Measurements from ENCODE around the gene ICAM4.
A peak's percentile ranks its signal among the peaks of the same experiment; 100 is the strongest.
"Not testable (repeated sequence)": the region's sequence is repeated elsewhere in the genome, so short reads cannot be mapped to it uniquely, and the experiment has no call there.

The ICAM4 gene

GRCh38 chr19:10328558-10329429, 42.0 kb downstream of the ICAM4 start:
- H3K27ac Mint-ChIP-seq, result no peak overlapping the region
- no peaks in the 10 kb centered on the region for H3K27me3 Mint-ChIP-seq

GRCh38 chr19:10329555-10329954, 42.8 kb downstream of the ICAM4 start:
- Mint-ChIP-seq H3K4me3 (no peak overlapping the region), H3K36me3 (peaks cover 36 to 43% of the 10 kb centered on the region in 2 donors), H3K9me3 (no peaks in the 10 kb centered on the region), H3K4me1 (peaks cover 22 to 33% of the 10 kb centered on the region in 2 donors), H3K27me3 (no peaks in the 10 kb centered on the region), H3K27ac (peak overlapping the region; percentile 51)
- ATAC-seq (replicated peaks) (no peak), DNase-seq (no peak)

More at GRCh38 chr19:10328558-10329429, 42.0 kb downstream of the ICAM4 start:
- ATAC-seq (replicated peaks) (no peak), DNase-seq (no peak)
- Mint-ChIP-seq H3K4me3 (no peak overlapping the region), H3K4me1 (peaks cover 18 to 25% of the 10 kb centered on the region in 2 donors), H3K9me3 (no peaks in the 10 kb centered on the region), H3K36me3 (peaks cover 36 to 43% of the 10 kb centered on the region in 2 donors)

GRCh38 chr19:10332158-10332964, 45.6 kb downstream of the ICAM4 start:
- Mint-ChIP-seq H3K4me1 (peaks cover 24 to 45% of the 10 kb centered on the region in 2 donors), H3K9me3 (no peaks in the 10 kb centered on the region), H3K4me3 (peak overlapping the region; percentile 95 to 98), H3K27me3 (no peaks in the 10 kb centered on the region), H3K36me3 (peaks cover 44 to 49% of the 10 kb centered on the region in 2 donors), H3K27ac (peak overlapping the region; percentile 99)
- ATAC-seq (replicated peaks) (no peak), DNase-seq (no peak)

DNA sequence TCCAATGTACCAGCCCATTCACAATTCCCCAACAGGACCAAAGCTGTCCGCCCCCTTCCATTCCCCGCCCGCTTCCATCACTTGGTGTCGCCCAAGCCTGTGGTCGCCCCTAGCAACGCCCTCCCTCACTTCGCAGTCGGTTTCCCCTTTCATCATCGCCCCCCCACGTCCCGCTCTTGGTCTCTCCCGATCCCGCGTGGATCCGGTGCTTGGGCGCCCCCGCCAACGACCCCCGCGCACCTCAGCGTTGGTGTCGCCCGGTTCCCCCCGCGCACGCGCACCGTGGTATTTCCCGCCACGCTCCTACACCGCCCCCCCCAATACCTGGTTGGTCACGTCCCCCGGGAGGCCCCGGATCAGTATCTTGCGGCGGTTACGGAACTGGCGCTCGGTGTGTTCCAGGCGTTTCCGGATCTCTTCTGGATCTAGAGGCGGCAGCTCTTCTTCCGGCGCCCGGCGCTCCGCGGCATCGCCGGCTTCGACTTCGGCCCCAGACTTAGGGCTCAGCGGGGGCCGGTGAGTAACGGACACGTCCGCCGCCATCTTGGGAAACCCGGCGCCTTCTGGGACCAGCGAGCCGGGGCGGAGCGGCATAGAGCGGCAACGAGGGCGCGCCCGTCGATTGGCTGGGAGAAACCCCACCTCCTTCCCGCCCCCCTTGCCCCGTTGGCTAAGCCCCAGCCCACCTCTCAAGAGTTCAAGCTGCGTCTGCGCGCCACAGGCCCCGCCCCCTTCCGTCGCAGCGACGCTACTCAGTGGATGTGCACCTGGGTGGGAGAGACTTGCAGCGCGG, 46.4 kb downstream of the ICAM4 start, which contains the start of gene RAVER1:
RAVER1 (minus strand) TSS at position 565 of the 793 bp plus-strand sequence; CDS start at position 543, 22 bp downstream.
- H3K27ac Mint-ChIP-seq, result peak within 1 kb of the TSS; percentile 99
- peak; percentile 93 for DNase-seq
- no peaks in the 10 kb centered on the region for H3K9me3 Mint-ChIP-seq
- ATAC-seq (replicated peaks), result peak; percentile 95 to 96
- H3K27me3 Mint-ChIP-seq, result no peaks in the 10 kb centered on the region
- peaks cover 21 to 48% of the 10 kb centered on the region in 2 donors for H3K4me1 Mint-ChIP-seq
- H3K36me3 Mint-ChIP-seq, result peaks cover 40 to 43% of the 10 kb centered on the region in 2 donors
- H3K4me3 Mint-ChIP-seq, result peak within 1 kb of the TSS; percentile 95 to 98

DNA sequence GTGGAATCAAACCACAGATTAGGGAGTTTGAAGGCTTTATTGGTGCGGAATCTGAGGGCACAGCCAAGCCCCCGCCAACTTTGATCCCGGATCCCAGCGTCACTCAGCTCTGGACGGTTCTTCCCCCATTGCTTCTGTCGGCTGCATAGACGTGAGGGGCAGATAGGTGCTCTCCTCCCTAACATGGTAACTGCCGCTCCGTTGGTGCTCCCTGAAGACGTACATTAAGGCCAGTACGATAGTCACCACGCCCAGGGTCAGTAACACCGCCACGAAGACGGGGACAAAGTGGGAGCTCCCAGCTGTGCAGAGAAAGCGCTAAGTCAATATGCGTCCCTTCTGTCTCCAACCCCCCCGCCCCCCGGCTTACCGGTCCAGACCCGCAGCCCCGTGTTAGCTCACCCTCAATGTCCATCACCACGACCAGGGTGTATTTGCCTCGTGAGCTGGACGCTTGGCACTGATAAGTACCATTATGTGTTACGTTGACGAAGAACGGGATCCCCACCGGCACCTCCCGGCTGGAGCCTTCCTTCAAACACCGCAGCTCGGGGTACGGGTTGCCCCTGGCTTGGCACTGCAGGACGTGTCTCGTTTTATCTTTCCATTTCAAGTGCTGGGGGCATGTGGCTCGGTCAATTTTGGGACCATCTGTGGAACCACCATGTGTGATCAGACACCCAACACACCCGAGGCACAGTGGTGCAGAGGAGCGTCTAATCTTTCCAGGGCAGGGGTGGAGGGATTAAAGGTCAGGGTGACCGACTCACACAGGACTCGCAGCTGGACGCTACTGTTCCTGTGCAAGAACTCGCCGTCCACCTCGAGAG, 47.2 kb downstream of the ICAM4 start:
- Mint-ChIP-seq H3K9me3 (no peaks in the 10 kb centered on the region), H3K27ac (peak overlapping the region; percentile 99), H3K4me3 (peak overlapping the region; percentile 95 to 98), H3K4me1 (peaks cover 28 to 56% of the 10 kb centered on the region in 2 donors), H3K36me3 (peaks cover 34 to 50% of the 10 kb centered on the region in 2 donors), H3K27me3 (no peaks in the 10 kb centered on the region)
- no peak for DNase-seq
- peak; percentile 6 to 20 for ATAC-seq (replicated peaks)

DNA sequence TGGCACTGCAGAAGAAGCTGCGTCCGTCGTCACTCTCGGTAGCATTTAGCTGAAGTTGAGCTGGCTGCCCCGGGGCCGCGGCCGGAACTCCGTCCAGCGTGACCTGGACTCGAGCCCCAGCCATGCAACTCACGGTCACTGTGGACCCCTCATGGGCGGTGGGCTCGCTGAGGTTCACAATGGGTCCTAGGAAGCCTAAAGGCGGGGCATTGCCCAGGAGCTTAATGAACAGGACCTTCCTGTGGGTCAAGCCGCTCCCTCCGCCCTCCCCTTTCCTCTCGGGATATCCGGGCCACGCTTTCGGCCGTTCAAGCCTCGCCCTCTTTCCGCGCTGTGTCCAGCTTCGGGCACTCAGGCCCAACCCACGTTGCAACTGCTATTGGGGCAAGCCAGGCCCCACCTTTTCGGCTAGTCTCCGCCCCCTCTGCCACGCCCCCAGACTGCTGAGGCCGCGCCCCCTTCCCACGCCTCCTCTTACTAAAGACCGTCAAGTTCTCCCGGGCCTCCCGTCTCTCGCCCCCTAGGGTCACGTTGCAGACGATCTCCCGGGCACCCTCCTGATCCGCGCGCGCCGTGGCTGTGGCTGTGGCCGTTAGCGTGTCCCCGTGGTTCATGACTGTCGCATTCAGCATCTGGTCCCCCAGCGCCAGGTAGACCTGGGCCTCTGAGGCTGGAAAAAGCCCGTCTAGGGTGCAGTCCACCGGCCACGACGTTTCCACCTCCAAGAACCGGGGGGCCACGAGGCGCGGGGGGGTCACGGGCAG, 48.0 kb downstream of the ICAM4 start:
- Mint-ChIP-seq H3K27me3 (no peaks in the 10 kb centered on the region), H3K27ac (peak overlapping the region; percentile 51), H3K36me3 (peaks cover 27 to 47% of the 10 kb centered on the region in 2 donors), H3K9me3 (no peaks in the 10 kb centered on the region), H3K4me3 (peak overlapping the region; percentile 16 to 39), H3K4me1 (peaks cover 33 to 61% of the 10 kb centered on the region in 2 donors)
- DNase-seq (no peak), ATAC-seq (replicated peaks) (no peak)

GRCh38 chr19:10335352-10335985, 48.7 kb downstream of the ICAM4 start:
- Mint-ChIP-seq H3K9me3 (no peaks in the 10 kb centered on the region), H3K4me3 (peak overlapping the region in 1 of 2 donors; percentile 6), H3K4me1 (peaks cover 33 to 65% of the 10 kb centered on the region in 2 donors), H3K27ac (no peak overlapping the region), H3K36me3 (peaks cover 23 to 43% of the 10 kb centered on the region in 2 donors), H3K27me3 (no peaks in the 10 kb centered on the region)
- DNase-seq, result no peak
- no peak for ATAC-seq (replicated peaks)

DNA sequence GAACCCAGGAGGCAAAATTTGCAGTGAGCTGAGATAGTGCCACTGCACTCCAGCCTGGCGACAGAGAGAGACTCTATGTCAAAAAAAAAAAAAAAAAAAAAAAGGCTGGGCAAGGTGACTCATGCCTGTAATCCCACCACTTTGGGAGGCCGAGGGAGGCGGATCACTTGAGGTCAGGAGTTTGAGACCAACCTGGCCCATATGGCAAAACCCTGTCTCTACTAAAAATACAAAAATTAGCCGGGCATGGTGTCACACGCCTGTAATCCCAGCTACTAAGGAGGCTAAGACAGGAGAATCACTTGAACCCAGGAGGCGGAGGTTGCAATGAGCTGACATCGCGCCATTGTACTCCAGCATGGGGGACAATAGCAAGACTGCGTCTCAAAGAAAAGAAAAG, 50.0 kb downstream of the ICAM4 start:
- peaks cover 23 to 43% of the 10 kb centered on the region in 2 donors for H3K36me3 Mint-ChIP-seq
- not testable (repeated sequence) for DNase-seq; H3K27me3 Mint-ChIP-seq; ATAC-seq (replicated peaks); H3K27ac Mint-ChIP-seq; H3K9me3 Mint-ChIP-seq; H3K4me3 Mint-ChIP-seq
- H3K4me1 Mint-ChIP-seq, result peaks cover 38 to 71% of the 10 kb centered on the region in 2 donors
